Transverse colon (tissue), 4 donors: ENCODE data around the gene PBX1. TPM values are rescaled to one million over a fixed set of nuclear protein-coding genes. Genes with fewer than 3 reads are reported as not detected.
A peak's percentile ranks its signal among the peaks of the same experiment; 100 is the strongest.

Source experiments
- DNase-seq: peaks from one replicate; pipeline ENCODE4 v3.0.0-alpha.2; 2019
- H3K27ac ChIP-seq, 4 donors: fragments of 200-600 bp; sonication (generic); 2 replicates each; pipeline ENCODE4 v1.5.1; 2016 to 2018; ENCODE audit warnings: inconsistent platforms in 4 of 4
- H3K27me3 ChIP-seq: fragments of 200-600 bp; sonication (generic); 2 replicates; pipeline ENCODE4 v1.5.1; 2017; ENCODE audit warnings: inconsistent platforms
- H3K36me3 ChIP-seq, 4 donors: fragments of 200-600 bp; sonication (generic); 2 replicates each; pipeline ENCODE4 v1.5.1; 2017 to 2019; ENCODE audit warnings: inconsistent platforms in 4 of 4
- H3K4me1 ChIP-seq, 4 donors: fragments of 200-600 bp; sonication (generic); 2 replicates each; pipeline ENCODE4 v1.5.1; 2017 to 2020; ENCODE audit warnings: inconsistent platforms in 4 of 4
- H3K4me3 ChIP-seq, 4 donors: fragments of 200-600 bp; sonication (generic); 1 replicate in 1 of 4; 2 replicates in 3 of 4; pipeline versions ENCODE4 v1.5.1 to v1.6.1; 2017 to 2019; ENCODE audit warnings: inconsistent platforms in 4 of 4
- H3K9me3 ChIP-seq, 2 donors: fragments of 200-600 bp; sonication (generic); 2 replicates each; pipeline ENCODE4 v1.5.1; 2017 to 2019; ENCODE audit warnings: inconsistent platforms in 2 of 2
- EP300 ChIP-seq: sonication (generic); formaldehyde crosslinking; IDR thresholded peaks from one replicate; pipeline ENCODE4 v1.6.1; 2017; ENCODE audit warnings: antibody characterized with exemption, low read depth
- POLR2A ChIP-seq: fragments of 450-650 bp; IDR thresholded peaks from one replicate; pipeline ENCODE4 v1.6.1; 2016; ENCODE audit warnings: antibody characterized with exemption, mild to moderate bottlenecking, moderate library complexity
- POLR2AphosphoS5 ChIP-seq, 3 donors: sonication (generic); formaldehyde crosslinking; IDR thresholded peaks; one replicate each; pipeline ENCODE4 v1.6.1; 2016; ENCODE audit warnings: antibody characterized with exemption in 3 of 3
- WGBS, 2 donors: methylation state at CpG; one replicate each; pipeline ENCODE4 v1.1.5; 2018; ENCODE audit warnings: low coverage in 1 of 2; 5-methylcytosine and 5-hydroxymethylcytosine counted together
- in situ Hi-C, 4 donors: fragments of 200-750 bp; cut with MboI; loops; one replicate each; pipeline versions ENCODE4 v1.15.0 to v1.15.1; 2017; ENCODE audit warnings: low sequenced_read_pairs in 3 of 4, low pct_ligation_motif_present in 1 of 4, low pct_unique_long_range_greater_than_20kb in 1 of 4
- intact Hi-C: fragments of 100-400 bp; cut with DNase I; formaldehyde crosslinking; loops from one replicate; pipeline ENCODE4 v1.15.1; 2023; ENCODE audit warnings: low total_unique reads
- total RNA-seq, 4 donors: library from RNA; depleted of rRNA; stranded (reverse); fragments of >200 nt; gene quantifications; one replicate each; pipeline ENCODE4 v1.1.0, GENCODE V29; 2016
- TF ChIP-seq, protein P1 (sequence below), 5 experiments: fragments of 200-600 bp in 3 of 5; fragments of 450-650 bp in 2 of 5; sonication (generic) in 3 of 5; IDR thresholded peaks; 1 replicate in 2 of 5; 2 replicates in 3 of 5; pipeline ENCODE4 v1.5.1; 2016 to 2017; ENCODE audit warnings: antibody characterized with exemption in 5 of 5, inconsistent platforms in 3 of 5, mild to moderate bottlenecking in 2 of 5, moderate library complexity in 1 of 5

Gene PBX1
- 10 to 100 TPM; 46.8 to 77.2 (median 50.7) TPM for total RNA-seq

DNA sequence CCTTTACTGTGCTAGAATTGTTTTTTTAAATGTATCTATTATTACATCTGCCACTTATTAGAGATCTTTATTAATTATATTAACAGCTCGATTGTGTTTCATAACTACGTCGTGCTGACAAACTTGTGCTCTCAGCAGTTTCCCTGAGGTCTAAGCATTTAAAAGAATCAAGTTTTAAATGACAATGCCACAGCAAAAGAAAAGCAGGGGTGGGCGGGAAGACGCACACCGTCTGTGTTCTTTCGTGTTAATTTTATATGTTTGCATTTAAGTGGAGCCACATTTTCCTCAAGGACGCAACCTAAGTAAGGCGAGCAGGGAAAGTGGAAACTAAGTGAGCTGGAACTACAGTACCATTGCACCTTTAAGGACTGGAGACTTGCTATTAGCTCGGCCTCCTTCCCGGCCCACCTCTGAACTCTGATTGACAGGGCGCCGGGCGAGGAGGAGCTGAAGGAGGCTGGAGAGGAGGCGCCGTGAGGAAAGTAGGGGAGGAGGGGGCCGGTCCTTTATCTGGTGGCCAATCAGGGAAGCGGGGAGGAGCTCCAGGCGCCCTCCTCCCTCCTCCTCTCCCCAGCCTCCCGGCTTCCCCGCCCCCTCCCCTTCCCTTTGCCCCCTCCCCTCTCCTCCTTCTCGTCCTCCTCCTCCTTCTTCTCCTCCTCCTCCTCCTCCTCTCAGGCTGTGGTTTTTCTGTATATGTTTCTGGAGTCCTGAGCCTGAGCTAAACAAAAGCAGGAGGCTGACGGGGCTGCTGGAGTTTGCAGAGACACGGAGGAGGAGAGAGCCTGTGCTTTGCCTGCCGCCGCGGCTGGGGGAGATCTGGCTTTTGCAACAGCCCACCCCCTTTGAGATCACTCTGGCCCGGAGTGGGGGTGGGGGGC is at the start of gene PBX1:
PBX1 (plus strand) TSS at position 724 of the 881 bp plus-strand sequence.
- Histone ChIP-seq H3K27me3 (no peaks in the 10 kb centered on the region), H3K27ac (peak within 1 kb of the TSS; percentile 87 to 89 (median 87)), H3K4me1 (peaks cover 0 to 19% (median 1%) of the 10 kb centered on the region in 4 donors), H3K36me3 (no peaks in the 10 kb centered on the region), H3K9me3 (no peaks in the 10 kb centered on the region), H3K4me3 (peak within 1 kb of the TSS; percentile 43 to 90 (median 72))
- TF ChIP-seq EP300 (no peak), POLR2AphosphoS5 (IDR thresholded peaks at IDR 0.05) (peak; percentile 89 to 93 (median 90)), POLR2A (peak; percentile 80)
- TF ChIP-seq, protein P1, sequence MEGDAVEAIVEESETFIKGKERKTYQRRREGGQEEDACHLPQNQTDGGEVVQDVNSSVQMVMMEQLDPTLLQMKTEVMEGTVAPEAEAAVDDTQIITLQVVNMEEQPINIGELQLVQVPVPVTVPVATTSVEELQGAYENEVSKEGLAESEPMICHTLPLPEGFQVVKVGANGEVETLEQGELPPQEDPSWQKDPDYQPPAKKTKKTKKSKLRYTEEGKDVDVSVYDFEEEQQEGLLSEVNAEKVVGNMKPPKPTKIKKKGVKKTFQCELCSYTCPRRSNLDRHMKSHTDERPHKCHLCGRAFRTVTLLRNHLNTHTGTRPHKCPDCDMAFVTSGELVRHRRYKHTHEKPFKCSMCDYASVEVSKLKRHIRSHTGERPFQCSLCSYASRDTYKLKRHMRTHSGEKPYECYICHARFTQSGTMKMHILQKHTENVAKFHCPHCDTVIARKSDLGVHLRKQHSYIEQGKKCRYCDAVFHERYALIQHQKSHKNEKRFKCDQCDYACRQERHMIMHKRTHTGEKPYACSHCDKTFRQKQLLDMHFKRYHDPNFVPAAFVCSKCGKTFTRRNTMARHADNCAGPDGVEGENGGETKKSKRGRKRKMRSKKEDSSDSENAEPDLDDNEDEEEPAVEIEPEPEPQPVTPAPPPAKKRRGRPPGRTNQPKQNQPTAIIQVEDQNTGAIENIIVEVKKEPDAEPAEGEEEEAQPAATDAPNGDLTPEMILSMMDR (IDR thresholded peaks at IDR 0.05) = no peak
- in situ Hi-C loops (loop anchor here in 1 of 4 donors (10.0 kb wide), 1 partner anchor 226 kb away; no protein-coding TSS in a partner anchor), intact Hi-C loops (loop anchor here (5.0 kb wide), 1 partner anchor 224 kb away; no protein-coding TSS in a partner anchor)
- WGBS, 2 donors = 0 to 1% methylated on average over 17 to 26 of the region's 28 CpGs
- DNase-seq = peak; percentile 97

DNA sequence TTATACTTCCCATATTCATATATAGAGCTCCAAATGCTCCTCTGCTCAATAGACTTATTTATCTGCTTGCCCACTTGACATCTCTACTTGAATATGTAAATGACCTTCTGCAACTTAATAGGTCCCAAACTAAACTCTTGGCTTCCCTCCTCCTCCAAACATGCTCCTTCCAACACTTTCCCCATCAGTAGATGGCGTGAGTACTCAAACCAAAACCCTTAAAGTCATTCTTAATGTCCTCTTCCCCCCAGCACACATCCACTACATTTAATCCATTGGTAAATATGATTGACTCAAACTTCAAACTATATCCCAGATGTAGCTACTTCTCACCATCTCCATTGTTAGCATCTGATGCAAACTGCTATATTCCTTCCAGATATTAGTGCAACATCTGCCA is 48.5 kb upstream of the PBX1 start:
- H3K27ac ChIP-seq = no peak overlapping the region
- in situ Hi-C loops = no loop called here
- H3K36me3 ChIP-seq = no peaks in the 10 kb centered on the region
- DNase-seq = no peak
- TF ChIP-seq EP300 = no peak
- TF ChIP-seq, protein P1 (IDR thresholded peaks at IDR 0.05) = no peak
- no peak for TF ChIP-seq POLR2AphosphoS5 (IDR thresholded peaks at IDR 0.05)
- TF ChIP-seq POLR2A = no peak
- 70 to 77% methylated on average over 1 of the region's 1 CpG for WGBS, 2 donors
- no peaks in the 10 kb centered on the region for H3K9me3 ChIP-seq
- intact Hi-C loops = no loop called here
- H3K4me1 ChIP-seq = no peaks in the 10 kb centered on the region
- H3K27me3 ChIP-seq = no peaks in the 10 kb centered on the region
- H3K4me3 ChIP-seq = no peak overlapping the region

DNA sequence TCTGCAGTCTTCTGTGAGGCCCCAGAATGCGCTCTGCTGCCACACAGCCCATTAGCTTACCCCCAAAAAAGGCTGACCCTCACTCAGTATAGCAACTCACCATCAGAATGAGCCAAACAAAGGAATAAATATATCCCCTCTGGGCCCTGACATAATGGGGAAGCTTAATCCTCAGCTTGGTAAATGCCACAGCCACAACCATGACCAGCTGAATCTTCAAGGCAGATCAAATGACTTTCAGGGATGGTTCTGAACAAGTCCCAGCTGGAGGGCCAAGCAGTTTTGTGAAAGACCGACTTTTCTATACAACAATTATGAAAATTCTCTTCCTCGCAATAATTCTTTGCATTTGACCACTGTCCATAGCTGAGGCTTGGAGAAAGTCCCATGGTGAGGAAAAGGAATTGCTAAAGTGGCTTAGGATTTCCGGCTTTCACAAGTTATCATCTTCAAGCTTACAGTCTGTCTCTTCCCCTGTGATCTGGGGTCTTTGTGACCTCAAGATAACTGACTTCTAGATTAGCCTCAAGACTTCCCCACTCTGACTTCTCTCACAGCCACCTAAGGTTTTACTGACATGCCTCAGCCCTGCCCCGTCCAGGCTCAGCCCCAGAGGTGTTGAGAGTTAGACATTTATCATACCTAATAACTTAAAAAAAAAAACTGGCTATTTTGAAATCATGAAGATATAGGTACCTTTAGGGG is 47.8 kb upstream of the PBX1 start:
- H3K27me3 ChIP-seq = no peaks in the 10 kb centered on the region
- intact Hi-C loops (no loop called here), in situ Hi-C loops (no loop called here)
- peaks cover 0 to 6% (median 0%) of the 10 kb centered on the region in 4 donors for H3K4me1 ChIP-seq
- no peak overlapping the region for H3K27ac ChIP-seq
- H3K9me3 ChIP-seq = no peaks in the 10 kb centered on the region
- TF ChIP-seq POLR2A (no peak), EP300 (no peak), POLR2AphosphoS5 (IDR thresholded peaks at IDR 0.05) (no peak)
- TF ChIP-seq, protein P1 (IDR thresholded peaks at IDR 0.05) = no peak
- no peak overlapping the region for H3K4me3 ChIP-seq
- H3K36me3 ChIP-seq = no peaks in the 10 kb centered on the region
- WGBS, 2 donors = 82 to 88% methylated on average over 3 to 5 of the region's 5 CpGs
- no peak for DNase-seq

DNA sequence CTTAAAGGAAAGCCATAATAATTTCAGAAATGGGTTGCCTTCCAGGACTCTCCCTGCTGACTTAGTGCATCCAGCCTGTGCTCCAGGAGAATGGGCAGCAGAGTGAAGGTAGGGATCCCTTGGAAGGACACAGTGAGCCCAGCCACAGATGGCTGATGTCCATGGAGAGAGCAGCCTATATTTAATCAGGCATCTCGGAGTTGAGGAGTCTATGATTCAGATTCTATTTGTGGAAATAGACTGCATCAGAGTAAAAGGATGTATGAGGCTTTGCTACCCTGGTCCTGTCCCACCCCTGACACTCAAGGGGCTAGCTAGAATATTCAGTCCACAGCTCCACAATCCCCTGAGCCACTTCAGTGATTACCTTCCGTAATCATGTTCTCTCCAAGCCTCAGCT is 43.8 kb upstream of the PBX1 start:
- peaks cover 0 to 14% (median 0%) of the 10 kb centered on the region in 4 donors for H3K4me1 ChIP-seq
- no peak for DNase-seq
- in situ Hi-C loops (no loop called here), intact Hi-C loops (no loop called here)
- H3K4me3 ChIP-seq = no peak overlapping the region
- no peaks in the 10 kb centered on the region for H3K9me3 ChIP-seq
- H3K27me3 ChIP-seq = no peaks in the 10 kb centered on the region
- no peak overlapping the region for H3K27ac ChIP-seq
- no peaks in the 10 kb centered on the region for H3K36me3 ChIP-seq
- TF ChIP-seq POLR2A (no peak), POLR2AphosphoS5 (IDR thresholded peaks at IDR 0.05) (no peak), EP300 (no peak)
- TF ChIP-seq, protein P1 (IDR thresholded peaks at IDR 0.05) = no peak
- WGBS, 2 donors = 60 to 68% methylated on average over 1 to 2 of the region's 2 CpGs
